ENCODE measurements around the gene KIAA0232.

DNA sequence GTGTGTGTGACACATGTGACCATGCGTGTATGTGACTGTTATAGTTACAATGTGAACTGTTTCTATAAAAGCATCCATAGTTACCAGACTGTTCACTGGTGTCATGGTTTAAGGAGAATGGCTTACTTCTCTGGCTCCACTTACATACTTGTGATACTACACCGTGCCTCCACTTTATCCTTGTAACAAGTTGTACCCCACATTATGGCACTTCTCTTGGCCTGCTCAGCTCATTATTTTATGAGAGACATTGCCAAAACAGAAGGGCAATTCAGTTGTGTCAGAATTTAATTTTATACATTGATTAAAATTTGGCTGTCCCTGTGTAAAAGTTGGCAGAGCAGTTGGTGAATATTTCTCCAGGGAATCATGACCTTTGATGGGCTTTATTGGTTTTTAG, 64.7 kb downstream of the KIAA0232 start:
- TF ChIP-seq, protein P1, sequence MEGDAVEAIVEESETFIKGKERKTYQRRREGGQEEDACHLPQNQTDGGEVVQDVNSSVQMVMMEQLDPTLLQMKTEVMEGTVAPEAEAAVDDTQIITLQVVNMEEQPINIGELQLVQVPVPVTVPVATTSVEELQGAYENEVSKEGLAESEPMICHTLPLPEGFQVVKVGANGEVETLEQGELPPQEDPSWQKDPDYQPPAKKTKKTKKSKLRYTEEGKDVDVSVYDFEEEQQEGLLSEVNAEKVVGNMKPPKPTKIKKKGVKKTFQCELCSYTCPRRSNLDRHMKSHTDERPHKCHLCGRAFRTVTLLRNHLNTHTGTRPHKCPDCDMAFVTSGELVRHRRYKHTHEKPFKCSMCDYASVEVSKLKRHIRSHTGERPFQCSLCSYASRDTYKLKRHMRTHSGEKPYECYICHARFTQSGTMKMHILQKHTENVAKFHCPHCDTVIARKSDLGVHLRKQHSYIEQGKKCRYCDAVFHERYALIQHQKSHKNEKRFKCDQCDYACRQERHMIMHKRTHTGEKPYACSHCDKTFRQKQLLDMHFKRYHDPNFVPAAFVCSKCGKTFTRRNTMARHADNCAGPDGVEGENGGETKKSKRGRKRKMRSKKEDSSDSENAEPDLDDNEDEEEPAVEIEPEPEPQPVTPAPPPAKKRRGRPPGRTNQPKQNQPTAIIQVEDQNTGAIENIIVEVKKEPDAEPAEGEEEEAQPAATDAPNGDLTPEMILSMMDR (IDR thresholded peaks at IDR 0.05), result no peak
- TF ChIP-seq POLR2A (IDR thresholded peaks at IDR 0.05) (no peak), EP300 (IDR thresholded peaks at IDR 0.05) (no peak), POLR2AphosphoS5 (IDR thresholded peaks at IDR 0.05) (no peak)

Data from gastroesophageal sphincter (tissue), 3 donors.